PC-9 (cell line): Measurements from ENCODE around the gene KLRG1.

ENCODE experiments used
- EZH2 ChIP-seq: fragments of 200-600 bp; sonication (generic); IDR thresholded peaks from 2 replicates; pipeline ENCODE4 v1.8.0; 2017; ENCODE audit warnings: antibody characterized with exemption, low read depth
- TF ChIP-seq, protein P1 (sequence below): fragments of 200-600 bp; sonication (generic); conservative IDR thresholded peaks from 2 replicates; pipeline ENCODE4 v1.6.1; 2017; ENCODE audit warnings: mixed run types, antibody characterized with exemption, mild to moderate bottlenecking, moderate library complexity

DNA sequence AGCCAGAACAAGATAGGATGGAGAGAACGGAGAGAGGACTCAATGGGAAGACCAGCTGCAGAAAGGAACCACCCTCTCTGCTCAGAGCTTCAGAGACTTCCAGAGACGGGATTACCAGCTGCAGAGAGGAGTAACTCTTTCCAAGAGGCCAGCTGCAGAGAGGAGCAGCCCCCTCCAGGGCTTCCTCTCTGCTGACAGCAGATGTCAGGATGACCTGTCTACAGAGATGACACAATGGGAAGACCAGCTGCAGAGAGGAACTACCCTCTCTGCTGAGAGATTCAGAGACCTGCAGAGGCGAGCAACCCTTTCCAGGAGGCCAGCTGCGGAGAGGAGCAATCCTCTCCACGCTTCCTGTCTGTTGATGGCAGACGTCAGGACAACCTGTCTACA lies 61.8 kb downstream of the KLRG1 start:
- TF ChIP-seq, protein P1, sequence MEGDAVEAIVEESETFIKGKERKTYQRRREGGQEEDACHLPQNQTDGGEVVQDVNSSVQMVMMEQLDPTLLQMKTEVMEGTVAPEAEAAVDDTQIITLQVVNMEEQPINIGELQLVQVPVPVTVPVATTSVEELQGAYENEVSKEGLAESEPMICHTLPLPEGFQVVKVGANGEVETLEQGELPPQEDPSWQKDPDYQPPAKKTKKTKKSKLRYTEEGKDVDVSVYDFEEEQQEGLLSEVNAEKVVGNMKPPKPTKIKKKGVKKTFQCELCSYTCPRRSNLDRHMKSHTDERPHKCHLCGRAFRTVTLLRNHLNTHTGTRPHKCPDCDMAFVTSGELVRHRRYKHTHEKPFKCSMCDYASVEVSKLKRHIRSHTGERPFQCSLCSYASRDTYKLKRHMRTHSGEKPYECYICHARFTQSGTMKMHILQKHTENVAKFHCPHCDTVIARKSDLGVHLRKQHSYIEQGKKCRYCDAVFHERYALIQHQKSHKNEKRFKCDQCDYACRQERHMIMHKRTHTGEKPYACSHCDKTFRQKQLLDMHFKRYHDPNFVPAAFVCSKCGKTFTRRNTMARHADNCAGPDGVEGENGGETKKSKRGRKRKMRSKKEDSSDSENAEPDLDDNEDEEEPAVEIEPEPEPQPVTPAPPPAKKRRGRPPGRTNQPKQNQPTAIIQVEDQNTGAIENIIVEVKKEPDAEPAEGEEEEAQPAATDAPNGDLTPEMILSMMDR: no peak
- TF ChIP-seq EZH2: no peak
